HG03175 (cell line): ENCODE data around the gene GRAMD1A.
"Not testable (repeated sequence)": the region's sequence is repeated elsewhere in the genome, so short reads cannot be mapped to it uniquely, and the experiment has no call there.

ENCODE experiments used
- ATAC-seq: cut with Tn5 transposase; IDR thresholded peaks from one replicate; pipeline ENCODE4 v1.9.1; 2021; ENCODE audit warnings: mild to moderate bottlenecking, moderate library complexity; ENCODE audit not compliant: unreplicated experiment

The GRAMD1A gene

GRCh38 chr19:35000647-35001501 is 751 bp downstream of the GRAMD1A start:
- ATAC-seq, result peak; percentile 13

DNA sequence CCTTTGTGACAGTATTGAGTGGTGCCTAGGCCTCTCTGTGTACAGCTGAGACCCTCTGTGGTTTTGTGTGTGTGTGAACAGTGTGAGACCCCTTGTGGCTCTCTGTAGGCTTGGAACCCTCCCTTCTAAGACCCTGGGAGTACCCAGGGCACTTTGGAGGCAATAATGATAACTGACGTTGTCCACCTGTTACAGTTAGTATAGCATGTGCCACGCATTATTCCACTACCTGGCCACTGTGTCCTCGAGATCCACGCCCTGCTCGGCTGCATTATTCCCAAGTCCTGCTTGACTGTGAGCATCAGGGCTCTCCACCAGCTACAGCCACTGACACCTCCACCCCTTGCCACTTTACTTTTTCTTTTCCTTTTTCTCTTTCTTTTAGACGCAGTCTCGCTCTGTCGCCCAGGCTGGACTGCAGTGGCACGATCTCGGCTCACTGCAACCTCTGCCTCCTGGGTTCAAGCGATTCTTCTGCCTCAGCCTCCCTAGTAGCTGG is 2.0 kb downstream of the GRAMD1A start:
- ATAC-seq, result no peak

GRCh38 chr19:35004517-35005255 is 4.6 kb downstream of the GRAMD1A start:
- ATAC-seq, result no peak

DNA sequence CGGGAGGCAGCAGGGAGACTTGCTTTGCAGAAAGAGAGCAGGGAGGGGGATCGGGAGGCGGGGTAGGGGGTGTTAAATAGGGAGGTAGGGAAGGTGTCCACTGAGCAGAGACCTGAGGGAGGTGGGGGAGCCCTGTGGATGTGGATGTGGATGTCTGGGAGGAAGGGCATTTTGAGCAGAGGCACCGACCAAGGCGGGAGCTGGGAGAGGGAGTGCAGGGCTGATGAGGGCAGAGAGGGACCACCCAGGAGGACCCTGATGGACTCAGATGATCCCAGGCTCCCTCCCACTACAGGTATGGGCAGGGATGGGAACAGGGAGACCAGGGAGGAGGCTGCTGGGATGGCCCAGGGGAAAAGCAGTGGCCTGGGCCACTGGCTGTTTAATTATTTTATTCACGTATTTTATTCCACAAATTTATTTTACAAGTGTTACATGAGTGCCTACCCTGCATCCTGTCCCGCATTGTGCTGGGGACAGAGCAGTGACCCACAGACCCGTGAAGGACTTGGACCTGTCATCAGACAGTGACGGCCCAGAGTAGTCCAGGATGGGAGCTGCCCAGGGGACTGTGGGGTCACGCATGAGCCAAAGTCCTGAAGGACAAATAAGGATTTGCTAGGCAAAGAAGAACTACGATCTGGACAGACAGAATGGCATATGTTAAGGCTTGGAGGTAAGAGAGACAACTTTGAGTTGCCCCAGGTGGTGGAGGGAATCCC is 5.3 kb downstream of the GRAMD1A start:
- no peak for ATAC-seq

GRCh38 chr19:35006007-35006341 is 5.9 kb downstream of the GRAMD1A start:
- not testable (repeated sequence) for ATAC-seq

GRCh38 chr19:35006342-35006998 is 6.3 kb downstream of the GRAMD1A start:
- ATAC-seq, result no peak

- no peak for ATAC-seq
Measured at GRCh38 chr19:35006999-35007365, 6.9 kb downstream of the GRAMD1A start.

DNA sequence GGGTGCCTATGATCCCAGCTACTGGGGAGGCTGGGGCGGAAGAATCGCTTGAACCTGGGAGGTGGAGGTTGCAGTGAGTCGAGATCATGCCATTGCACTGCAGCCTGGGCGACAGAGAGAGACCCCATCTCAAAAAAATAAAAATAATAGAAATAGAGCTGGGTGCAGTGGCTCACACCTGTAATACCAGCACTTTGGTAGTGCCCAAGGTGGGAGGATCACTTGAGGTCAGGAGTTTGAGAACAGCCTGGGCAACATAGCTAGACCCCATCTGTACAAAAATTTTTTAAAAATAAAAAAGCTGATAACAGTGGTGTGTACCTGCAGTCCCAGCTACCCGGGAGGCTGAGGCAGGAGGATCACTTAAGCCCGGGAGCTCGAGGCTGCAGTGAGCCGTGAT is 7.3 kb downstream of the GRAMD1A start:
- not testable (repeated sequence) for ATAC-seq

- ATAC-seq, result no peak
Measured at GRCh38 chr19:35008891-35009341, 8.8 kb downstream of the GRAMD1A start.

GRCh38 chr19:35009424-35010415 is 9.6 kb downstream of the GRAMD1A start:
- ATAC-seq, result no peak

DNA sequence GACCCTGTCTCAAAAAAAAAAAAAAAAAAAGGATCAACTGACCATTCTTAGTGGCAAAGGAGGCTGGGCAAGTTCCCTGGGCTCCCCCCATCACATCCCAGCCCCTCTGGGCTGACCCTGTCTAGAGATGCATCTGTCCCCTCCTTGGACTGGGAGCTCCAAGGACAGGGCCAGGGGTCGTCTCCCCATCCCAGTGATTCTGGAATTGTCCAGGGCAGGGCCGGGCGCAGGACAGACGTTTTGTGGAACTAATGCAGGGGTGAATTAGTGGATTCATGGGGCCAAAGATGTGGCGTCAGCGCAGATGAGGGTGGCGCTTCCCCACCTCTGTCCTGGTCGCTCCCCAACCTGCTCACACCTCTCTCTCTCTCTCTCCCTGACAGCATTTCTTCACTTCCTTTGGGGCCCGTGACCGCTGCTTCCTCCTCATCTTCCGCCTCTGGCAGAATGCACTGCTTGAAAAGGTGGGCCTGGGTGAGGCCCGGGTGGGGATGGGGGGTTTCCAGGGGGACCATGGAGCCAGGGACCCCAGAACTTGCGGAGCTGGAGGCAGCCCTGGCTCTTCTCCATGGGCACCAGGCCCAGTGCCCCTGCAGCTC is 11.1 kb downstream of the GRAMD1A start:
- no peak for ATAC-seq

DNA sequence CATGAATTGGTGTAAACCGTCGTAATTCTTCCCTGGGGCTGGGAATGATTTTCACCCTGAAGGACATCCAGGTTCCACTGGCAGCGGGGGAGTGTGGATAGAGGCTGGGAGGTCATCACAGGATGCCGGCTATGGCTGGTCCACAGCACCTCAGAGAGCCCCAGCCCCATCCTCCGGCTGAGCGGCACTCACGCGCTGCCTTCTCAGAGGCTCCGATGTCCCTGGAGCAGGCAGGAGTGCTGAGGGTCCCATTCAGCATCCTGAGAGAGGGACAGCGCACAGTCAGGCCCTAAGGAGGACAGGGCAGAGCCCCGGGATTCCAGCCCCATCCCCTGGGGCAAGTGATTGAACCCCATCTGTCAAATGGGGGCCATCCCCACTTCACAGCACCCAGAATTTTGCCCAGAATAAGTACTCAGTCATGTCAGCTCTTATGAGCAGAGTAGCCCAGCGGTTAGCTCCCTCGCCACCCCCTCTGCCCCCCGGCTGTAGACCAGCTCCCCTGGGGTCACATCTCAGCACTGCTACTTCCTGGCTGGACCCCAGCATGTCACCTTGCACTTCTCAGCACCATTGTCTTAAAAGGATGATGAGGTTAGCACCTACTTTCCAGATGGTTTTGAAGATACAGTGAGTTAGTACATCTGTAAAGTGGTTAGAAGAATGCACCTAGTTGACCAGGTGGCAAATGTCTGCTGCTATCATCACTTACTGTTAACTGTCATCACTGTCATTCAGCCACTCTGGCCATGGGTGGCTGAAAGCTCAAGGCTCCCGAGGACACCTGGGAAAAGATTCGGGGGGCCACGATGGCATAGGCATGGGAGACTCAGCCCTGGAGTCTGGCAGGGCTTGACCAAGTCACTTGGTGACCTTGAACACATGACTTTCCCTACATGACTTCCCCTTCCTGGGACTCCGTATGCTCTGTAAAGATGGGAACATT is 11.9 kb downstream of the GRAMD1A start:
- ATAC-seq, result no peak

- ATAC-seq, result no peak
Measured at GRCh38 chr19:35013041-35013819, 13.1 kb downstream of the GRAMD1A start.

DNA sequence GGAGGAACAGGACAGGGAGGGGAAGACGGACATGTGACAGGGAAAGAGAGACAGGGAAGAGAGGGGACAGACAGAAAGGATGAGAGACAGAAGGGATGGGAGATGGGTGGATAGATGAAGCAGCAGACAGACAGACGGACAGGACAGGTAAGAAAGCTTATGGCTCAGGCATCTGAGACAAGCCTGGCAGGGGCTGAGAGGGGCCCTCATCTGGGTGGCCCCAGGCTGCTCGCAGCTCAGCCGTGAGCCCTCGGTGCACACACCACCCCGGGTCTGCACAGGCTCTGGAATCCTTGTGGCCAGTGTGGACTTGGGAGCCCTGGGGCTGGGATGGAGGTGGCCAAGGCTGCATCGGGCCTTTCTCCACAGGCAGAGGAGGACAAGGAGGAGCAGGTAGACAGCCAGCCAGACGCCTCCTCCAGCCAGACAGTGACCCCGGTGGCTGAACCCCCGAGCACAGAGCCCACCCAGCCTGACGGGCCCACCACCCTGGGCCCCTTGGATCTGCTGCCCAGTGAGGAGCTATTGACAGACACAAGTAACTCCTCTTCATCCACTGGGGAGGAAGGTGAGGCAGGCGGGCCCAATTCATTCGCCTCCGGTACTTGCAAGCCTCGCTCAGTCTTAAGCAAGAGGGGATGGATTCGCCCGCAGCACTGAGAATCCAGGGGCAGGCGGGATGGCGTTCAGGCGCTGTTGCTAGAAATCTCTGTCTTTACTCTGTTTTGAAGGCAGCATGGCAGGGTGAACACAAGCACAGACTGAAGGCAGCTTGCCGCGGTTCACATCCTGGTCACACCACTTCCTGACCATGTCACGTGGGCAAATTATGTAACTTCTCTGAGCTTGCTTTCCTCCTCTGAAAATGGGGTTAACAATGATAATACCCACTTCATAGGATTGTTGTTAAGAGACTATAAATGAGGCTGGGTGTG is 14.0 kb downstream of the GRAMD1A start:
- ATAC-seq, result no peak

- not testable (repeated sequence) for ATAC-seq
Measured at GRCh38 chr19:35014774-35015173, 14.7 kb downstream of the GRAMD1A start.

DNA sequence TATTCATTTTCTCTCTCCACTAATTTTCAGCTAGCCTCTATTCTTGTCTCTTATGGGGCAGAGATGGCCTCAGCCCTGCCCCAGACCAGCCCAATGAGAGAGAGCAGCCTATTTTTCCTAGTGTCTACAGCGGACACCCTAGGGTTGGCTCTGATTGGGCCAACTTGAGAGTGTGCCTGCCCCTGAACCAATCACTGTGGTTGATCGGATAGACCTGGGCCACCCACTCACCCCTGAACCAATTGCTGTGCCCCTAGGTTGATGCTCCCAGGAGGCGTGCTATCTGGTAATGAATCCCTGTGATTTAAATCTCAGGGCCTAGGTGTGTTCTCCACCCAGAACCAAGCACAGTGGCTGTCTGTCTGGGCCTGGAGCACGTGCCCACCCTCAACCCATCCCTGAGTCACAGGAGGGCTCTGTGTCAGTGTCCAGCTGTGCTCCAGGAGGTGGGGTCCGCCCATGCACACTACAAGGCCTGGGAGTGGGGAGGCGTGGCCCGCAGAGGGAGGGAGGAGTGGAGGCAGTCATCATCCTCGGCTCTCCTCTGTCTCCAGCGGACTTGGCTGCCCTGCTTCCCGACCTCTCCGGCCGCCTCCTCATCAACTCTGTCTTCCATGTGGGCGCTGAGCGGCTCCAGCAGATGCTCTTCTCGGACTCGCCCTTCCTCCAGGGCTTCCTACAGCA is 15.3 kb downstream of the GRAMD1A start:
- no peak for ATAC-seq
